HepG2 (cell line): Measurements from ENCODE around the gene KLHDC4. TPM values are rescaled to one million over a fixed set of nuclear protein-coding genes. Genes with fewer than 3 reads are reported as not detected.

Source experiments
- AFF4 ChIP-seq: sonication (generic); formaldehyde crosslinking; IDR thresholded peaks from 2 replicates; pipeline ENCODE4 v1.4.0; 2020; ENCODE audit warnings: missing genetic modification reagents
- ARNT2 ChIP-seq: sonication (generic); formaldehyde crosslinking; IDR thresholded peaks from 2 replicates; pipeline ENCODE4 v1.8.0; 2022; ENCODE audit warnings: mild to moderate bottlenecking, low read depth, missing genetic modification reagents, moderate library complexity
- HOXD1 ChIP-seq: sonication (generic); formaldehyde crosslinking; IDR thresholded peaks from 2 replicates; pipeline ENCODE4 v1.5.0; 2020; ENCODE audit warnings: missing genetic modification reagents
- MED13 ChIP-seq: sonication (generic); formaldehyde crosslinking; IDR thresholded peaks from 2 replicates; pipeline ENCODE4 v1.5.0; 2020; ENCODE audit warnings: missing genetic modification reagents
- MXD4 ChIP-seq: IDR thresholded peaks from 2 replicates; pipeline ENCODE4 v1.6.1; 2016; ENCODE audit warnings: mild to moderate bottlenecking, missing biosample characterization, missing genetic modification reagents
- PAX8 ChIP-seq: sonication (generic); formaldehyde crosslinking; IDR thresholded peaks from 2 replicates; pipeline ENCODE4 v1.8.0; 2022; ENCODE audit warnings: mild to moderate bottlenecking, missing genetic modification reagents, borderline replicate concordance
- RBAK ChIP-seq: sonication (generic); formaldehyde crosslinking; IDR thresholded peaks from 2 replicates; pipeline ENCODE4 v1.5.1; 2020; ENCODE audit warnings: mild to moderate bottlenecking, missing genetic modification reagents
- RFX3 ChIP-seq: IDR thresholded peaks from 2 replicates; pipeline ENCODE4 v1.6.1; 2016; ENCODE audit warnings: missing biosample characterization, missing genetic modification reagents
- RXRB ChIP-seq: IDR thresholded peaks from 2 replicates; pipeline ENCODE4 v1.6.1; 2016; ENCODE audit warnings: borderline replicate concordance, missing genetic modification reagents, missing compliant biosample characterization
- SIN3B ChIP-seq: fragments of 150-350 bp; IDR thresholded peaks from 2 replicates; pipeline ENCODE4 v1.6.1; 2014; ENCODE audit warnings: low read length
- SP5 ChIP-seq: IDR thresholded peaks from 2 replicates; pipeline ENCODE4 v1.6.1; 2016; ENCODE audit warnings: low read depth, borderline replicate concordance
- SRSF4 ChIP-seq: fragments of 200-400 bp; formaldehyde crosslinking; IDR thresholded peaks from one replicate; pipeline ENCODE4 v1.6.1; 2018; ENCODE audit warnings: mild to moderate bottlenecking, low read depth, low read length, moderate library complexity; ENCODE audit not compliant: poor library complexity, severe bottlenecking
- TFAP4 ChIP-seq: sonication (generic); IDR thresholded peaks from 2 replicates; pipeline ENCODE4 v1.6.1; 2016; ENCODE audit warnings: low read depth, borderline replicate concordance
- TFDP1 ChIP-seq: IDR thresholded peaks from 2 replicates; pipeline ENCODE4 v1.6.1; 2016; ENCODE audit warnings: missing compliant biosample characterization, missing genetic modification reagents, borderline replicate concordance
- ZNF138 ChIP-seq: sonication (generic); formaldehyde crosslinking; IDR thresholded peaks from 2 replicates; pipeline ENCODE4 v1.5.0; 2020; ENCODE audit warnings: mild to moderate bottlenecking, low read depth, missing genetic modification reagents
- ZNF235 ChIP-seq: sonication (generic); formaldehyde crosslinking; IDR thresholded peaks from 2 replicates; pipeline ENCODE4 v1.8.1; 2023; ENCODE audit warnings: mild to moderate bottlenecking, missing genetic modification reagents, borderline replicate concordance
- ZNF260 ChIP-seq: sonication (generic); formaldehyde crosslinking; IDR thresholded peaks from 2 replicates; pipeline ENCODE4 v1.4.0; 2020; ENCODE audit warnings: missing genetic modification reagents, low read depth, mild to moderate bottlenecking, borderline replicate concordance
- ZNF33B ChIP-seq: sonication (generic); formaldehyde crosslinking; IDR thresholded peaks from 2 replicates; pipeline ENCODE4 v1.5.1; 2020; ENCODE audit warnings: mild to moderate bottlenecking, missing genetic modification reagents
- ZNF432 ChIP-seq: sonication (generic); formaldehyde crosslinking; IDR thresholded peaks from 2 replicates; pipeline ENCODE4 v1.5.0; 2020; ENCODE audit warnings: missing genetic modification reagents, mild to moderate bottlenecking, borderline replicate concordance
- ZNF501 ChIP-seq: sonication (generic); formaldehyde crosslinking; IDR thresholded peaks from 2 replicates; pipeline ENCODE4 v1.5.1; 2020; ENCODE audit warnings: mild to moderate bottlenecking, moderate library complexity, missing genetic modification reagents
- ZNF784 ChIP-seq: sonication (generic); formaldehyde crosslinking; IDR thresholded peaks from 2 replicates; pipeline ENCODE4 v1.5.1; 2020; ENCODE audit warnings: missing genetic modification reagents, mild to moderate bottlenecking, borderline replicate concordance
- ZNF788 ChIP-seq: sonication (generic); formaldehyde crosslinking; IDR thresholded peaks from 2 replicates; pipeline ENCODE4 v1.5.0; 2020; ENCODE audit warnings: mild to moderate bottlenecking, missing genetic modification reagents, borderline replicate concordance
- ZNF790 ChIP-seq: sonication (generic); formaldehyde crosslinking; IDR thresholded peaks from 2 replicates; pipeline ENCODE4 v1.8.0; 2022; ENCODE audit warnings: missing genetic modification reagents, mild to moderate bottlenecking, borderline replicate concordance
- polyA plus RNA-seq, 8 experiments: library from polyadenylated mRNA; depleted of rRNA in 3 of 8; stranded (reverse) in 7 of 8; unstranded in 1 of 8; fragments of >200 nt; fragmentation: Illumina TruSeq in 4 of 8; extraction: Trizol in 4 of 8; gene quantifications; 2 replicates each; pipeline versions ENCODE4 v1.2.1 to v1.2.3, GENCODE V29; 2011 to 2016; ENCODE audit warnings: low read depth in 4 of 8, missing spikeins in 1 of 8, mixed read lengths in 1 of 8; ENCODE audit not compliant: insufficient read depth in 1 of 8
- total RNA-seq, 5 experiments: library from RNA; depleted of rRNA; stranded (reverse); fragments of >200 nt; fragmentation: Illumina TruSeq; extraction: Trizol; gene quantifications; 2 replicates each; pipeline ENCODE4 v1.2.3, GENCODE V29; 2016; ENCODE audit warnings: low read depth in 1 of 5

Gene KLHDC4
- total and polyA plus RNA-seq, 2 of the 13 experiments (the other 11 are each of a cell fraction or from before 2014, with no cell fraction given): 18.7 to 31.8 TPM

GRCh38 chr16:87765776-87766484 lies at the start of gene KLHDC4 (continued):
- TF ChIP-seq MXD4 (CRISPR knock-in tag): peak; percentile 97
- peak; percentile 70; the same call in 1 of the 2 replicates for TF ChIP-seq ZNF790
- no peak for TF ChIP-seq SRSF4
- no peak for TF ChIP-seq ZNF432 (CRISPR knock-in tag)
- peak; percentile 91 for TF ChIP-seq ARNT2 (CRISPR knock-in tag)
- TF ChIP-seq ZNF501 (CRISPR knock-in tag): peak; percentile 95
- TF ChIP-seq RFX3: no peak
- TF ChIP-seq SIN3B: peak; percentile 98
- peak; percentile 86; the same call in 1 of the 2 replicates for TF ChIP-seq MED13
- TF ChIP-seq ZNF784 (CRISPR knock-in tag): no peak; the same call in 1 of the 2 replicates
- TF ChIP-seq ZNF788 (CRISPR knock-in tag): peak; percentile 92; the same call in 1 of the 2 replicates
- 0 out of 2 replicates have a peak, but pooled peaks have one; percentile 70 for TF ChIP-seq PAX8 (CRISPR knock-in tag)
- peak; percentile 54; the same call in 1 of the 2 replicates for TF ChIP-seq RBAK (CRISPR knock-in tag)
- TF ChIP-seq TFDP1 (CRISPR knock-in tag): peak; percentile 83; the same call in 1 of the 2 replicates
- 0 out of 2 replicates have a peak, but pooled peaks have one; percentile 44 for TF ChIP-seq HOXD1
- no peak for TF ChIP-seq ZNF260 (CRISPR knock-in tag)
- TF ChIP-seq AFF4: peak; percentile 62; the same call in 1 of the 2 replicates
- TF ChIP-seq TFAP4: peak; percentile 97
- peak; percentile 98 for TF ChIP-seq SP5 (CRISPR knock-in tag)
- TF ChIP-seq ZNF235: peak; percentile 86; the same call in 1 of the 2 replicates
- TF ChIP-seq ZNF138: 0 out of 2 replicates have a peak, but pooled peaks have one; percentile 34
- TF ChIP-seq ZNF33B (CRISPR knock-in tag): no peak
- TF ChIP-seq RXRB (CRISPR knock-in tag): peak; percentile 75; the same call in 1 of the 2 replicates
